DMS79 treated with DMSO at 0.1 percent for 48 hours (cell line): ENCODE measurements around the gene PLA2G2E.

Experiments
- DNase-seq: peaks from one replicate; lab custom pipeline; 2025; lab: John Stamatoyannopoulos, UW

PLA2G2E gene

GRCh38 chr1:19923137-19923952 lies at the start of gene PLA2G2E:
PLA2G2E (minus strand) TSS chr1:19923617; CDS start chr1:19923559, 58 bp downstream.
- no peak for DNase-seq

DNA sequence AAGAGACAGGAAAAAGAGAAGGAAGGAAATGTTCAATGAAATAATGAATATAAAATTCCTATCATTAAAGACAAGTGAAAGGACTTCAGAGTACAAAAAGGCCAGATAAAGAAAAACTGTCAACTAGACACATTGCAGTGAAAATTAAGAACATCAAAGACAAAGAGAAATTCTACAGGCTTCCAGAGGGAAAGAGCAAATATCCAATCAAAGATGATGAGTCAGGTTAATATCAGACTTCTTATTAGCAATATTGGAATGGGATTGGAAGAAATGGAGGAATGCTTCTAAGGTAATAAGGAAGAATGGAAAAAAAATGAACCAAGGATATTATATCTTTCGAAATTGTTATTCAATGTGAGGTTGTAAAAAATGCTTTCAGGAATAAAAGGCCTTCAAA lies 48.2 kb upstream of the PLA2G2E start:
- DNase-seq: no peak

GRCh38 chr1:19969898-19970660 lies 46.7 kb upstream of the PLA2G2E start:
- no peak for DNase-seq

GRCh38 chr1:19967808-19968207 lies 44.4 kb upstream of the PLA2G2E start:
- no peak for DNase-seq

GRCh38 chr1:19964542-19964941 lies 41.1 kb upstream of the PLA2G2E start:
- no peak for DNase-seq

- DNase-seq: no peak
Measured at GRCh38 chr1:19963636-19964035, 40.2 kb upstream of the PLA2G2E start.

GRCh38 chr1:19960591-19960990 lies 37.2 kb upstream of the PLA2G2E start:
- DNase-seq: no peak

- no peak for DNase-seq
Measured at GRCh38 chr1:19957779-19958178, 34.4 kb upstream of the PLA2G2E start.

- DNase-seq: no peak
Measured at GRCh38 chr1:19955534-19956170, 32.2 kb upstream of the PLA2G2E start.

- DNase-seq: no peak
Measured at GRCh38 chr1:19954059-19954458, 30.6 kb upstream of the PLA2G2E start.

GRCh38 chr1:19949016-19949415 lies 25.6 kb upstream of the PLA2G2E start:
- no peak for DNase-seq

DNA sequence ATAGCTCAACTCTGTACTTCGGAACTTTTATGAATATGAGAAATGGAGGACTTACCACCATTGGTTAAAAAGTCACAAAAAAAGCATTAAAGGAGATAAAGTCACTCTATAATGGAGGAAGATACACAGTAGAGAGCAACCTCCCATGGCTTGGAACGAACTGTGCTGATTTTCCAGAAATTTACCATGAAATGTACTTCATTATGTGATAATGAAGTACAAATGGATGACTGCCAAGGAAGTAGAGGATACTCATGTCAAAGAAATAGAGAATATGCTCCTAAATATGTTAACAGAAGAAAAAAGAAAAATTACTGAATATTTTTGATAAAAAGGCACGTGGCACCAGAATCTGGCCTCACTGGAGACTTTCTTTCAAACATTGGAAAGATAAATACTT lies 23.6 kb upstream of the PLA2G2E start:
- DNase-seq: no peak

GRCh38 chr1:19946331-19946751 lies 22.9 kb upstream of the PLA2G2E start:
- no peak for DNase-seq

DNA sequence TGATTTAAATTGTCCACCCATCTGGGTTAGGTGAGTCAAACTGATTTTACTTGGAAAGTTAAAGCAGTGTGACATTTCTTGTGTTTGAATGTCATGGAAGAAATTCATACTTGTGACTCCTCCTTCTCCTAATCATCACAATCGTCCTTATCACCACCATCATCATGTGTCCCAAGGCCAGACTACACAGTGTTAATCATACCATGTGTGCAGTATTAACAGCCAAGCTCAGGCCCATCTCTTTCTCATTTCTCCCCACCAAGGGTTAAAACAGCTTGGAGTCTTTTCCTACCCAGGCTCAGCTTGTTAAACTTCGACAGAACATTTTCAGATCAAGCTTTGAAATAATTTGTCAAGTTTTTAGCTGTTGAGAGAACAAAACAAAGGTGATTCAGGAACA lies 22.5 kb upstream of the PLA2G2E start:
- DNase-seq: no peak

DNA sequence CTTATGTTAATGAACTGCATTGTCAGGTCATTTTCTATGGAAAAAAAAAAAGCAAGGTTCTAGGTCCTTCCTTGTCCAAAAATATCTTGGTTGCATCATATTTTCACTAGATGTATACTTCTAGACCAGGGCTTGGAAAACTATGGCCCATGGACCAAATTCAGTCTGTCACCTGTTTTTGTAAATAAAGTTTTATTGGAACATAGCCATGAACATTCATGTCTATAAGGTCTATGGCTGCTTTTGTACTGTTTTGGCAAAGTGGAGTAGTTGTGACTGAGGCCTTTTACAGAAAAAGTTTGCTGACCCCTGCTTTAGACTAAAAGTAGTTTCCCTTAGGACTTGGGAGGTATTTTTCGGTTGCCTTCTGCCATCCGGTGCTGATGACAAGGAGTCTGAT lies 19.2 kb upstream of the PLA2G2E start:
- no peak for DNase-seq

DNA sequence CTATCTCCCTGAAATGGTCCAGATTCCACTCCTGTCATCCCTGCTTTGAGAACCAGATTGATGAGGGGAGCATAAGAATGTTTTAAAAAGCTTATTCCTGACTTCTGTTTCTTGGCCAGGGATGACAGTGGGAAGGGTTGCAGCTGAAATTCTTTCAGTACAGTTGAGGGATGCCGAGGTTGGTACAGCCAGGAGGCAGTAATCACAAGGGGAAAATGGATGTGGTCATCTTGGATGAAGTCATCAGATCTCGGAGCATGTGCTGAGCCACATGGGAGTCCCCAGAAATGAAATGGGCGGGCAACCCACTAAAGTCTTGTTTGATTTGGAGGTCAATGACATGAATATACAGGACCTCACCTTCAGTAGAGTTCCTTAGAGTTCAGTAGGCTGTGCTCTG lies 18.7 kb upstream of the PLA2G2E start:
- DNase-seq: no peak

GRCh38 chr1:19941206-19941568 lies 17.8 kb upstream of the PLA2G2E start:
- no peak for DNase-seq

- no peak for DNase-seq
Measured at GRCh38 chr1:19940486-19941205, 17.2 kb upstream of the PLA2G2E start.

DNA sequence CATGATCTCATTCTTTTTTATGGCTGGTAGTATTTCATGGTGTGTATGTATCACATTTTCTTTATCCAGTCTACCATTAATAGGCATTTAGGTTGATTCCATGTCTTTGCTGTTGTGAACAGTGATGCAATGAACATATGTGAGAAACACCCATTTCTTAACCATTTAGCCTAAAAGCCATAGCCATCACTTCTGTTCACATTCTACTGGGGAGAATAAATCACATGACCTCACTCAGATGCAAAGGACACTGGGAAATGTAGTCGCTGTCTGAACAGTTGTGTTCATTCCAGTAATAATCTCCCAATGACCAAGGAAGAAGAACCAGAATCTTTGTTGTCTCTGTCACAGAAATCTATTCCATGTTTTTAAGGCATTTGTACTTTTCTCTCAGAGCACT lies 15.1 kb upstream of the PLA2G2E start:
- no peak for DNase-seq

- DNase-seq: no peak
Measured at GRCh38 chr1:19936061-19936750, 12.8 kb upstream of the PLA2G2E start.

DNA sequence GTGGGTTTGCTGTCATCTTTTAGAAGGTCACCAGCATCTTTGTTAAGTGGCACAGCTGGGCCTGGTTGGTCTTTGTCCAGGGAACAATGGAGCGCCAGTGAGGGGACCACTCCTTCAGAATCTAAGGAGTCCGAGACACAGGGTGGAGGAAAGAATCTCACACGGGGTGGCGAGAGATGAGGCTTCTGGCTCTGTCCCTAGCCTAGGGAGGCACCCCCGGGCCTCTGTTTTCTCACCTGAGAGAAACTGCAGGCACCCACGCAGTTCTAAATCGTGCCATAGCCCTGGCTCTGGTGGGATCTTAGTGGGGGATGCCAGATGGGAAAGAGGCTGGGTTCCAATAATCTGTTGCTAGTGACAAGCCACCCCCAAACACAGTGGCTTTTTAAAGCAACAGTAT lies 10.9 kb upstream of the PLA2G2E start:
- no peak for DNase-seq

DNA sequence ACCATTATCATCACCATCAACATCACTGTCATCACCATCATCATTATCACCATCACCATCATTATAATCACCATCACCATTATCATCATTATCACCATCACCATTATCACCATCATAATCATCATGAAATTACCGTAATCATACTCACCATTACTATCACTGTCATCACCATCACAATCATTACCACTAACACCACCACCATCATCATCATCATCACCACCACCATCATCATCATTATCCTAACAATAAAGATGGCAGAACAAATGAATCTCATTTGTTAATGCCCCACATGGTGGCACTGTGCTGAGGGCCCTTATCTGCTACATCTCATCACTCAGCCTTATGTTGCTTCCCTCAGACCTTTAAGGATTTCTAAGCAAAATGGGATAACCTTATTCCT lies 9.4 kb upstream of the PLA2G2E start:
- DNase-seq: no peak
